B cell (primary cell): ENCODE measurements around the gene TCF7L2. TPM values are rescaled to one million over a fixed set of nuclear protein-coding genes. Genes with fewer than 3 reads are reported as not detected.

Source experiments
- ATAC-seq: fragments of 200-7000 bp; cut with Tn5 transposase; one replicate; pipeline ENCODE4 v1.10.0; 2021; ENCODE audit warnings: low read depth, mild to moderate bottlenecking, moderate number of reproducible peaks, moderate library complexity
- CTCF ChIA-PET: fragments of 350-600 bp; sonication (Branson Sonifier 250); formaldehyde crosslinking; loops from one replicate; lab custom pipeline; 2021; ENCODE audit warnings: antibody characterized with exemption, inconsistent platforms; lab: Charles Lee
- POLR2A ChIA-PET: fragments of 350-600 bp; sonication (Branson Sonifier 250); formaldehyde crosslinking; loops from one replicate; lab custom pipeline; 2021; ENCODE audit warnings: antibody characterized with exemption; lab: Charles Lee
- DNase-seq: peaks from one replicate; pipeline ENCODE4 v3.0.0; 2013
- H2AFZ ChIP-seq: 2 replicates; pipeline ENCODE4 v1.6.1; 2012; ENCODE audit warnings: mild to moderate bottlenecking, low read depth, low read length; ENCODE audit not compliant: insufficient read depth, poor library complexity, severe bottlenecking
- H3K27ac ChIP-seq, 2 donors: 1 replicate in 1 of 2; 2 replicates in 1 of 2; pipeline ENCODE4 v1.5.1; 2012 to 2013; ENCODE audit warnings: low read length in 2 of 2, mild to moderate bottlenecking in 2 of 2, moderate library complexity in 1 of 2
- H3K27me3 ChIP-seq, 4 experiments: fragments of 200-600 bp in 1 of 4; sonication (generic) in 1 of 4; replicated peaks in 1 of 4; 1 replicate in 2 of 4; 2 replicates in 2 of 4; pipeline versions ENCODE4 v1.6.1 to v1.7.0; 2013 to 2016; ENCODE audit warnings: low read length in 3 of 4, mild to moderate bottlenecking in 2 of 4, mixed read lengths in 1 of 4, moderate library complexity in 1 of 4; ENCODE audit not compliant: insufficient read depth in 4 of 4, control insufficient read depth in 3 of 4; ENCODE audit errors: control extremely low read depth in 1 of 4
- H3K36me3 ChIP-seq, 2 experiments: replicated peaks in 1 of 2; 1 replicate in 1 of 2; 2 replicates in 1 of 2; pipeline versions ENCODE4 v1.6.1 to v1.7.1; 2013; ENCODE audit warnings: low read length in 1 of 2; ENCODE audit not compliant: insufficient read depth in 2 of 2, control insufficient read depth in 1 of 2; ENCODE audit errors: control extremely low read depth in 1 of 2, extremely low read depth in 1 of 2
- H3K4me1 ChIP-seq, 2 donors: fragments of 200-600 bp in 1 of 2; sonication (generic) in 1 of 2; 1 replicate in 1 of 2; 2 replicates in 1 of 2; pipeline versions ENCODE4 v1.5.1 to v1.6.1; 2013 to 2017; ENCODE audit warnings: low read length in 2 of 2; ENCODE audit not compliant: control insufficient read depth in 2 of 2, insufficient read depth in 2 of 2
- H3K4me2 ChIP-seq: replicated peaks from 2 replicates; pipeline ENCODE3; 2012; ENCODE audit warnings: mild to moderate bottlenecking, low read depth, low read length; ENCODE audit not compliant: poor library complexity, severe bottlenecking
- H3K4me3 ChIP-seq, 5 experiments: fragments of 200-600 bp in 1 of 5; sonication (generic) in 1 of 5; 1 replicate in 3 of 5; 2 replicates in 2 of 5; pipeline versions ENCODE4 v1.5.1 to v1.7.0; 2011 to 2016; ENCODE audit warnings: low read length in 4 of 5, mild to moderate bottlenecking in 4 of 5, low read depth in 2 of 5, control low read depth in 1 of 5, moderate library complexity in 1 of 5; ENCODE audit not compliant: insufficient read depth in 1 of 5; ENCODE audit errors: control extremely low read depth in 1 of 5, extremely low read depth in 1 of 5
- H3K79me2 ChIP-seq: fragments of 200-600 bp; sonication (generic); one replicate; pipeline ENCODE4 v1.6.0; 2016; ENCODE audit warnings: low read length; ENCODE audit not compliant: control insufficient read depth, insufficient read depth
- H3K9ac ChIP-seq: fragments of 200-600 bp; sonication (generic); 2 replicates; pipeline ENCODE4 v1.6.1; 2017; ENCODE audit warnings: mild to moderate bottlenecking, low read length, moderate library complexity
- H3K9me3 ChIP-seq, 3 donors: one replicate each; pipeline versions ENCODE4 v1.6.1 to v1.7.1; 2013; ENCODE audit warnings: low read length in 2 of 3; ENCODE audit not compliant: control insufficient read depth in 2 of 3, insufficient read depth in 1 of 3; ENCODE audit errors: control extremely low read depth in 1 of 3
- H4K20me1 ChIP-seq: 2 replicates; pipeline ENCODE4 v1.6.0; 2012; ENCODE audit warnings: mild to moderate bottlenecking, low read length; ENCODE audit not compliant: insufficient read depth, control insufficient read depth, poor library complexity, severe bottlenecking
- H3K27ac Mint-ChIP-seq: one replicate; pipeline ENCODE4 v1.8.0; 2021; ENCODE audit warnings: mixed read lengths
- H3K27me3 Mint-ChIP-seq: one replicate; pipeline ENCODE4 v1.8.0; 2021; ENCODE audit warnings: mixed read lengths
- H3K4me1 Mint-ChIP-seq: one replicate; pipeline ENCODE4 v1.8.0; 2021; ENCODE audit warnings: mixed read lengths
- H3K4me3 Mint-ChIP-seq: one replicate; pipeline ENCODE4 v1.8.0; 2021; ENCODE audit warnings: mixed read lengths
- H3K9me3 Mint-ChIP-seq: one replicate; pipeline ENCODE4 v1.8.0; 2022; ENCODE audit warnings: mixed read lengths; ENCODE audit not compliant: insufficient read depth
- CTCF ChIP-seq: fragments of 200-600 bp; IDR thresholded peaks from one replicate; pipeline ENCODE4 v1.8.0; 2022; ENCODE audit warnings: antibody characterized with exemption, mild to moderate bottlenecking
- EZH2 ChIP-seq: IDR thresholded peaks from 2 replicates; pipeline ENCODE4 v1.6.1; 2012; ENCODE audit warnings: borderline replicate concordance, low read depth, mild to moderate bottlenecking, moderate library complexity, low read length; ENCODE audit not compliant: insufficient read depth, poor library complexity, severe bottlenecking
- WGBS: methylation state at CpG from one replicate; pipeline ENCODE4 v1.1.5; 2013; ENCODE audit warnings: missing lambda C conversion rate; ENCODE audit not compliant: insufficient coverage; 5-methylcytosine and 5-hydroxymethylcytosine counted together
- intact Hi-C: fragments of 100-400 bp; cut with micrococcal nuclease; formaldehyde crosslinking; loops from one replicate; pipeline ENCODE4 v1.10.0; 2022
- polyA plus RNA-seq: library from polyadenylated mRNA; depleted of rRNA; stranded (reverse); fragments of >200 nt; gene quantifications from 2 replicates; pipeline ENCODE4 v1.2.3, GENCODE V29; 2012
- total RNA-seq, 2 donors: library from RNA; stranded (reverse); fragments of 120-200 nt in 1 of 2; gene quantifications; 1 replicate in 1 of 2; 2 replicates in 1 of 2; pipeline versions ENCODE4 v1.2.3 to v1.2.4, GENCODE V29; 2013 to 2022

TCF7L2 gene
- total and polyA plus RNA-seq, 2 donors (not counting 1 experiment from before 2014, with no cell fraction given), result 0.48 to 1.1 TPM

- no peaks in the 10 kb centered on the region for H3K79me2 ChIP-seq
- intact Hi-C loops, result no loop called here
- no peaks in the 10 kb centered on the region for H3K9me3 ChIP-seq
- Mint-ChIP-seq H3K9me3 (no peaks in the 10 kb centered on the region), H3K4me3 (no peak overlapping the region), H3K27ac (no peak overlapping the region), H3K27me3 (peaks cover 2% of the 10 kb centered on the region), H3K4me1 (no peaks in the 10 kb centered on the region)
- ChIA-PET CTCF (no interaction called here), POLR2A (no interaction called here)
- no peak overlapping the region for H3K4me2 ChIP-seq
- H3K9ac ChIP-seq, result no peak overlapping the region
- H3K36me3 ChIP-seq, result no peaks in the 10 kb centered on the region
- H3K4me3 ChIP-seq, result no peak overlapping the region
- H2AFZ ChIP-seq, result no peak overlapping the region
- no peaks in the 10 kb centered on the region for H4K20me1 ChIP-seq
- ATAC-seq, result no peak
- no peaks in the 10 kb centered on the region for H3K4me1 ChIP-seq
- DNase-seq, result no peak
- WGBS, result 97% methylated on average over 14 of the region's 15 CpGs
- TF ChIP-seq EZH2, result no peak
- TF ChIP-seq CTCF, result no peak
- no peaks in the 10 kb centered on the region for H3K27me3 ChIP-seq
- no peak overlapping the region for H3K27ac ChIP-seq
Observed at GRCh38 chr10:112912410-112912928, 37.6 kb upstream of the TCF7L2 start.

DNA sequence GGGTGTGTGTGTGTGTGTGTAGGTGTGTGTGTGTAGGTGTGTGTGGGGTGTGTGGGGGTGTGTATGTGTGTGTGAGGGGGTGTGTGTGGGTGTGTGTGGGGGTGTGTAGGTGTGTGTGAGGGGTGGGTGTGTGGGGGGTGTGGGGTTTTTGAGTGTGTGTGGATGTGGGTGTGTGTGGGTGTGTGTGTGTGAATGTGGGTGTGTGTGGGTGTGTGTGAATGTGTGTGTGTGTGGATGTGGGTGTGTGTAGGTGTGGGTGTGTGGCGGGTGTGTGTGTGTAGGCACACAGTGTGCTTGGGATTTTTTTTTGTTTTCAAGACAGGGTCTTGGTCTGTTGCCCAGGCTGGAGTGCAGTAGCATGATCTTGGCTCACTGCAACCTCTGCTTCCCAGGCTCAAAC, 36.8 kb upstream of the TCF7L2 start:
- no peak overlapping the region for H3K4me3 ChIP-seq
- H3K4me2 ChIP-seq, result no peak overlapping the region
- no peaks in the 10 kb centered on the region for H3K9me3 ChIP-seq
- H3K9ac ChIP-seq, result no peak overlapping the region
- no peak for ATAC-seq
- Mint-ChIP-seq H3K27ac (no peak overlapping the region), H3K4me3 (no peak overlapping the region), H3K4me1 (no peaks in the 10 kb centered on the region), H3K27me3 (peaks cover 2% of the 10 kb centered on the region), H3K9me3 (no peaks in the 10 kb centered on the region)
- 100% methylated on average over 1 of the region's 1 CpG for whole genome bisulfite sequencing
- no peaks in the 10 kb centered on the region for H3K4me1 ChIP-seq
- ChIA-PET POLR2A (no interaction called here), CTCF (no interaction called here)
- DNase-seq, result no peak
- no peaks in the 10 kb centered on the region for H4K20me1 ChIP-seq
- H3K79me2 ChIP-seq, result no peaks in the 10 kb centered on the region
- H3K27me3 ChIP-seq, result no peaks in the 10 kb centered on the region
- TF ChIP-seq EZH2, result no peak
- intact Hi-C loops, result no loop called here
- no peak overlapping the region for H2AFZ ChIP-seq
- no peak overlapping the region for H3K27ac ChIP-seq
- H3K36me3 ChIP-seq, result no peaks in the 10 kb centered on the region
